HUES48 (cell line): Measurements from ENCODE around the gene GSG1.

ENCODE experiments used
- H3K27ac ChIP-seq: one replicate; pipeline ENCODE4 v1.7.0; 2013; ENCODE audit warnings: low read depth, low read length, inconsistent platforms
- H3K27me3 ChIP-seq: 2 replicates; pipeline ENCODE4 v1.6.1; 2013; ENCODE audit warnings: mild to moderate bottlenecking, low read length; ENCODE audit not compliant: control insufficient read depth, insufficient read depth
- H3K36me3 ChIP-seq: 2 replicates; pipeline ENCODE4 v1.6.1; 2013; ENCODE audit warnings: low read length; ENCODE audit not compliant: control insufficient read depth, insufficient read depth
- H3K4me1 ChIP-seq: 2 replicates; pipeline ENCODE4 v1.6.1; 2013; ENCODE audit warnings: mild to moderate bottlenecking, low read length; ENCODE audit not compliant: control insufficient read depth, insufficient read depth
- H3K4me3 ChIP-seq: 2 replicates; pipeline ENCODE4 v1.5.1; 2013; ENCODE audit warnings: mild to moderate bottlenecking, low read depth, low read length
- H3K9ac ChIP-seq: 2 replicates; pipeline ENCODE4 v1.6.1; 2013; ENCODE audit warnings: mild to moderate bottlenecking, low read depth, low read length, moderate library complexity
- H3K9me3 ChIP-seq: 2 replicates; pipeline ENCODE4 v1.6.1; 2013; ENCODE audit warnings: low read length; ENCODE audit not compliant: control insufficient read depth, insufficient read depth

GSG1 gene

DNA sequence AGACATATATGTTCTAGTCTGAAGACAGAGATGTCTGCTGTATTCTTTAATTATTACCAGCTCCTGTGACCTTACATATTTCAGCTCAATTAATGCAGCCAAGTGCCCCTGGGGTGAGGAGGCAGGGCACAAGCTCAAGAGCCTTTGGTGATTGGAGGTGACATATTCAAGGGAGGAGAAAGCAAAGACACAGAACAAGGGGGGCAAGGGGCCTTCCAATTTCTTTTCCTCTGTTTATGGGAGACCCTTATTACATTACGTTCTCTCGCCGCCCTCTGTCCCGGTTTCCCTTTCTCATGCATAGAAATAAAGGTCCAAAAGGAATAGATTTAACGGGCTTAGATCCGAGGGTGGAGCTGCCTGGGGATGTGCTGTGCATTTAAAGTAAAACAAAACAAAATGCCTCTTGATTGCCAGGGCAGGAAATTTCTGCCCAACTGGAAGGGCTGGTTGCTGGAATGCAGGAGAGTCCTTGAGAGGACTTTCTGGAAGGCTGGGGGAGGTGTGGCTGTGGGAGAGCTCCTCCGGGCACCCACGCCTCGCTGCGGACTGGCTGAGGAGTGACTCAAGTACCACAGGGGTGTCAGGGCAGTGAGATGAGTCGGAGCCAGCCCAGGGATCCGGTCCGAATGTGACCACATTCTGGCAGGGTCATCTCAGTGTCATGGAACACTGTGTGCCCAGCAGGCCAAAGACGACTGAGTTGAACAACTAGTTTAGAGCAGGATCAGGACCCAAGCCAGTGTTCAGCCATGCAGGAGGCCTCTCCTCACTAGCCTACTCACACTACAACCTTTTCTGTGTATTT lies 32.1 kb upstream of the GSG1 start:
- Histone ChIP-seq H3K27me3 (no peaks in the 10 kb centered on the region), H3K36me3 (no peaks in the 10 kb centered on the region), H3K4me1 (peaks cover 13% of the 10 kb centered on the region), H3K9me3 (no peaks in the 10 kb centered on the region), H3K27ac (no peak overlapping the region), H3K4me3 (no peak overlapping the region), H3K9ac (no peak overlapping the region)

DNA sequence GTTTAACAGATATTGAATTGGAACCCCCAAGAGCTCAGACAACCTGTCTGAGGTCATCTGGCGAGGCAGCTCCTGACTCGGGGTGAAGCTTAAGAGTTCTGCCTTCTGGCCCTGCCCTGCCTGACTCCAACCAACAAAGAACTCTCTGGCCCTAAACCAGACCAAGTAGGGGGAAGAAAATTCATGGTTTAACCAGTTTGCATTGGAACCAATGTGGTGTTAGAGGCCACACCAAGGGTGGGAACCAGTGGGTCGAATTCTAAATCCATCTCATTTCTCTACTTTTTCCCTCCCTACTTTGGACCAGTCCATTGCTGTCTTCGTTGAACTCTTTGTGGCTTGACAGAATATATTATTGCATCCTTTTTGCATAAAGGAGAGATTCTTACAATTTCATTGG lies 30.4 kb upstream of the GSG1 start:
- Histone ChIP-seq H3K27ac (no peak overlapping the region), H3K36me3 (no peaks in the 10 kb centered on the region), H3K4me3 (no peak overlapping the region), H3K9ac (no peak overlapping the region), H3K27me3 (no peaks in the 10 kb centered on the region), H3K4me1 (peaks cover 13% of the 10 kb centered on the region), H3K9me3 (no peaks in the 10 kb centered on the region)

DNA sequence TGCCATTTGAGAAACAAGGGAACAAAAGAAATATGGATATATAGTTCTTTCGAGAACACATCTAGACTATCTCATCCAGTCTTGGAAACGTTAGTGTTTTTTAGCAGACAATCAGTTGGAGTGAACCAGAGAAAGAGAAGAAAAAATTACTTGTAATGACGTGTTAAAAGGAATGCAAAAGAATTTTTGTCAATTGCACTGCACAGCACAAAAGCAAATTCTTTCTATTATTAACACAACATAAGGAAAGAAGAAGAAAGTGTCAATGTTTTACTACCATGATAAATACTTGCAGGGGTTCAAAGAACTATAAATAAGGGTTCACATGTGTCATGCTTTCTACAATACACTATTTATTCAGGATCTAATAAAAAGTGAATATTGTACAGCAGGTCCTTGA lies 27.5 kb upstream of the GSG1 start:
- Histone ChIP-seq H3K9me3 (no peaks in the 10 kb centered on the region), H3K4me1 (peaks cover 11% of the 10 kb centered on the region), H3K27ac (no peak overlapping the region), H3K4me3 (no peak overlapping the region), H3K9ac (no peak overlapping the region), H3K27me3 (no peaks in the 10 kb centered on the region), H3K36me3 (no peaks in the 10 kb centered on the region)

DNA sequence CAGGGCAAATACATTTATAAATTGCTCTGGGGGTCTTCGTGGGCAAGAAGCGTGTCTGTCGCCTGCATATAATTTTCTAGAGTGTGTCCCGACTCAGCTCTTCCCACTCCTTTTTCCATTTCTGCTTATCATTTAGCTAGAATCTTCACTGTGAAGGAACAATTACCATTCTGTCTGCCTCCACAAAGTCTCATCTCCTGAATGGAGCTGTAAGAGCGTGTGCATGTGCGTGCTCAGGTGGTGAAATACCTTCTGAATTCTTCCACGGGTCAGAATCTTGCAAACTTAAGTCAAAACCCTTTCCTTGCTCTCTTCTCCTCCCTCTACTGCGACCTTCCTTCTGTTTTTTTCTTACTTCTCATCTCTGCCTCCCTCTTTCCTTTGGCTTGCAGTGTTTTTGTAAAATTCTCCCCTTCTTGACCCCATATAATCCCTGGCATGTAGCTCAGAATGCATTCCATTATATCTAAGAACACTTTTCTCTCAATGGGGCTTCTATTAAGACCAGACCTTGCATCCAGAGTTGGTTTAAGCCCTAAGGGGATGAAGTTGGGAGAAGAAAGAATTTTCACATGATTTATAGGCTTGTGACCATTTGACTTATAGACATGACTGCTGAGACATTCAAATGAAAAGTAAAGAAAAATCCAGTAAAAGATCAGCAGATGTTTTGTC lies 25.0 kb upstream of the GSG1 start:
- H3K9me3 ChIP-seq, result no peaks in the 10 kb centered on the region
- H3K36me3 ChIP-seq, result no peaks in the 10 kb centered on the region
- H3K4me1 ChIP-seq, result peaks cover 7% of the 10 kb centered on the region; the same call in 1 of the 2 replicates
- no peak overlapping the region for H3K9ac ChIP-seq
- no peaks in the 10 kb centered on the region for H3K27me3 ChIP-seq
- no peak overlapping the region for H3K4me3 ChIP-seq
- no peak overlapping the region for H3K27ac ChIP-seq

DNA sequence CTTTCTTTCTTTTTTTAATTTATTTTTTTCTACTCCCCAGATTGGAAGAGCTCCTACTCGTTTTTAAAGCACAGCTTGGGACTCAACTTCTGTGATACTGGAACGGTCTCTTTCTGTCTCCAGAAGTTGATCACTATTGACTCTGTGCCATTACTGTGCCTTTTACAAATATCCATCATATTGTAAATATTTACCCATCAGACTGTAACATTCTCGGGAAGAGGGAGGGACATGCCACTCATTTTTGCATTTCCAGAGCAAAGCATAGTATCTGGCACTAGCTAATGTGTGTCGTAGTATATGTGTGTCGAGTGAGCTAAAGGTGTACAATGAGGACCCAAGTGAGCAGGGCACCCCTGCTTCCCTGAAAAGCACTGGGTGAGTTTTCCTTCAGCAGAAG lies 24.0 kb upstream of the GSG1 start:
- no peak overlapping the region for H3K4me3 ChIP-seq
- H3K27me3 ChIP-seq, result no peaks in the 10 kb centered on the region
- no peak overlapping the region for H3K9ac ChIP-seq
- H3K9me3 ChIP-seq, result no peaks in the 10 kb centered on the region
- no peak overlapping the region for H3K27ac ChIP-seq
- H3K4me1 ChIP-seq, result peaks cover 7% of the 10 kb centered on the region; the same call in 1 of the 2 replicates
- H3K36me3 ChIP-seq, result no peaks in the 10 kb centered on the region

DNA sequence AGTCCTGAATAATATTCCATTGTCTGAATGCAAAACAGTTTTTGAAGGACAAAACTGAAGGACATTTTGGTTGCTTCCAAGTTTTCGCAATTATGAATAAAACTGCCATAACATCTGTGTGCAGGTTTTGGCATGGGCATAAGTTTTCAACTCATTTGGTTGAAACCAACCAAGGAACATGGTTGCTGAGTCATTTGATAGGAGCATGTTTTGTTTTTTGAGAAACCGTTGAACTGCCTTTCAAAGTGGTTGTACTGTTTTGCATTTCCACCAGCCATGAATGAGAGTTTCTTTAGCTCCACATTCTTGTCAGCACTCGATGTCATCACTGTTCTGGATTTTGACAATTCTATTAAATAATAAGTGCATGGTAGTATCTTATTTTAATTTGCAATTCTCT lies 23.0 kb upstream of the GSG1 start:
- H3K4me3 ChIP-seq, result no peak overlapping the region
- peaks cover 7% of the 10 kb centered on the region; the same call in 1 of the 2 replicates for H3K4me1 ChIP-seq
- H3K36me3 ChIP-seq, result no peaks in the 10 kb centered on the region
- H3K27ac ChIP-seq, result no peak overlapping the region
- no peaks in the 10 kb centered on the region for H3K27me3 ChIP-seq
- no peaks in the 10 kb centered on the region for H3K9me3 ChIP-seq
- H3K9ac ChIP-seq, result no peak overlapping the region

DNA sequence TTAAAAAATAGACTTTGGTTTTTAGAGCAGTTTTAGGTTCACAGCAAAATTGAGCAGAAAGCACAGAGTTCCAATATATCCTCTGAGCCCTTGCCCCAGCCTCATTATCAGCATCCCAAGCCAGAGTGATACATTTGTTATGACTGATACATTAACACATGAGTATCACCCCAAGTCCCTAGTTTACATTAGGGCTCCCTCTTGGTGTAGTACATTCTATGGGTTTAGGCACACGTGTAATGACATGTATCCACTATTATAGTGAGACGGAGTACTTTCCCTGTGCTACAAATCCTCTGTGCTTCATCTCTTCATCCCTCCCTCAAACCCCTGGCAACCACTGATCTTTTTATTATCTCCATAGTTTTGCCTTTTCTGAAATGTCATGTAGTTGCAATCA lies 22.5 kb upstream of the GSG1 start:
- no peaks in the 10 kb centered on the region for H3K9me3 ChIP-seq
- H3K9ac ChIP-seq, result no peak overlapping the region
- H3K27ac ChIP-seq, result no peak overlapping the region
- H3K27me3 ChIP-seq, result no peaks in the 10 kb centered on the region
- peaks cover 7% of the 10 kb centered on the region; the same call in 1 of the 2 replicates for H3K4me1 ChIP-seq
- no peak overlapping the region for H3K4me3 ChIP-seq
- no peaks in the 10 kb centered on the region for H3K36me3 ChIP-seq

DNA sequence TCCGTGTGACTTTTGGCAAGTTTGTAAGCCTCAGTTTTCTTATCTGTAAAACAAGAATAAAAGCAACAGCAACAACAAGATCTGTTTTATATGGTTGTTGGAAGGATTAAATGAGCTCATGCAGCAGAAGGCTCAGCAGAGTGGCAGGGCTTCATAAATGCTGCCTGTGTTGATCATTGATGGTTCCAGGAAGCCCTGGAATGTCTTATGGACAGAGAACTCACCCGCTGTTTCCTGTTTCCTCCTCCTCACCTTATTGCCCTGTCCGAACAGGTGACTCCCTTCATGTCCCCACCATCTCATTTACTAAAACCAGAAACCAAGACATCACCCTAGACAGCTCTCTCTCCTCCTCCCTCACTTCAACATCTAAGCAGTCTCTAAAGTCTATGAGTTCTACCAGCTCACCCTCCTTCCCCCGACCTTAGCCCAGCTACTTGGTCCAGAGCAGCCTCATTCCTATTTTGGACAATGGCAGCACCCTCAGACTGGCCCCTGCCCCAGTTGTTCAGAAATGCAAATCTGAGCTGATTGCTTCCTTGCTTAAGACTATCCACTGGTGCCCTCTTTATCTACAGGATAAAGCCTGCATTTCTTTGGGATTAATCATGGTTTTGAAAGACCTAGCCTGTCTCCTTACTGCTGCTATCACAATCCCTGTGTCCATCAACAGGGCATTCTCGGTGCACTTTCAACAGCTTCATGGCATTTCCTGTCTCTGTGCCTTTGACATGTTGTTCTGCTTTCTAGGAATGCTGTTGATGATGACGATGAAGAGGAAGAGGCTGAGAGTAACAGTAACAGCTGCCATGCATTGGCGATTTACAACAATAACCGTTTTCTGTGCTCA lies 21.4 kb upstream of the GSG1 start:
- H3K36me3 ChIP-seq, result no peaks in the 10 kb centered on the region
- no peak overlapping the region for H3K9ac ChIP-seq
- no peaks in the 10 kb centered on the region for H3K27me3 ChIP-seq
- no peak overlapping the region for H3K27ac ChIP-seq
- no peaks in the 10 kb centered on the region for H3K9me3 ChIP-seq
- H3K4me1 ChIP-seq, result peaks cover 7% of the 10 kb centered on the region; the same call in 1 of the 2 replicates
- no peak overlapping the region for H3K4me3 ChIP-seq

DNA sequence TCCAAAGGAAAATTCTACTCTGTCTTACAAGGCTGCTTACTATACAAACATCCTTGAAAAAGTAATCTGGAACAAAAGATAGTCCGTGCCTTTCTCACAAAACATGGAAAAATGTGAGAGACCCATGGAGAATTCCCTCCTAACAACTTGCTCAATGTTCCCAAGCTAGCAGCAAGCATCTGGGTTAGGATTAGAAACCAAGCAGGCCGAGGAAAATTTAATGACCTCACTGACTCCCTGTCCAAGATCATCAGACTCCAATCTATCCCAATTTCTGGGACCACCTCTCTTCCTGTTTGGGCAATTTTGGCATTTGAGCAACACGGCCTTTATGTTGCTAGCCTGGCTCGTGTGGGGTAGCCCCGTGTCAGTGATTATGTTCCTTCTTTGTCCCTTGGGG lies 18.1 kb upstream of the GSG1 start:
- peaks cover 14% of the 10 kb centered on the region for H3K4me1 ChIP-seq
- H3K27ac ChIP-seq, result no peak overlapping the region
- no peaks in the 10 kb centered on the region for H3K9me3 ChIP-seq
- H3K27me3 ChIP-seq, result no peaks in the 10 kb centered on the region
- H3K9ac ChIP-seq, result no peak overlapping the region
- no peaks in the 10 kb centered on the region for H3K36me3 ChIP-seq
- no peak overlapping the region for H3K4me3 ChIP-seq

DNA sequence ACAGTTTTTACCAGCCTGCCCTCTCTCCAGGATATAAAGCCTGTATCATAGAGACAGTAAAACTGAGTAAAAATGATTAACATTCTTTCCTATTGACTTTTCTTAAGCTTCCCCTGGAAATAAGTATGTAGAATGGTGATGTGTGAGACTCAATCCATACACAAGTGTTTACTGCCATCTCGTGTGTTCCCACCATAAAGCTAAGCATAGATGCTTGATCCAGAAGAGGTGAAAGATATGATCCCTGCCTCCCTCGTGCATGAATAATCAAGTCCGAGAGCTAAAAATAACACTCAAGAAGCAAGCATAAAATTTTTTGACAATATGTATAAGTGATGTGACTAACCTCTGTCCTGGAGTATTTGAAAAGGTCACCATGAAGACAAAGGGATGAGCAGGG lies 16.9 kb upstream of the GSG1 start:
- H3K9me3 ChIP-seq, result no peaks in the 10 kb centered on the region
- H3K27me3 ChIP-seq, result no peaks in the 10 kb centered on the region
- peaks cover 21% of the 10 kb centered on the region for H3K4me1 ChIP-seq
- H3K36me3 ChIP-seq, result no peaks in the 10 kb centered on the region
- no peak overlapping the region for H3K9ac ChIP-seq
- H3K4me3 ChIP-seq, result no peak overlapping the region
- H3K27ac ChIP-seq, result no peak overlapping the region

DNA sequence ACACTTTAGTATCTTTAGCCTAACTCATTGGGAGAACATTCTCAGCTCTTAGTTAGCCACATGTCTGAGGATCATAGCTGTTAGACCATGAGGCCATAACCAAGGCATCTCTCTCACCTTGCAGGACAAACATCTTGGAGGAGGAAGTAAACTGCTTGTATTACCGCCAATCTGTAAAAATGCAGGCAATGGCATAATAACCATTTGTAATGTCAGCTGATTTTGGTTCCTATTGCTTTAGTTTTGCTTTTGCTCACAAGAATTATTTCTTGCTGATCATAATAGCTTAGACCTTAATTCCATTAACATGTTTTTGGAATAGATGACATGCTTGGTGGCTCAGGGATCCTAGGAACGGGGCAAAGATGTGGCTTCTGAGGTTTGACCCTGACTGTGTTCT lies 16.4 kb upstream of the GSG1 start:
- no peaks in the 10 kb centered on the region for H3K9me3 ChIP-seq
- H3K4me1 ChIP-seq, result peaks cover 17% of the 10 kb centered on the region
- no peak overlapping the region for H3K27ac ChIP-seq
- H3K36me3 ChIP-seq, result no peaks in the 10 kb centered on the region
- H3K4me3 ChIP-seq, result no peak overlapping the region
- H3K27me3 ChIP-seq, result no peaks in the 10 kb centered on the region
- no peak overlapping the region for H3K9ac ChIP-seq
